ENCODE results near the gene RASA1.
"Not testable (repeated sequence)": the region's sequence is repeated elsewhere in the genome, so short reads cannot be mapped to it uniquely, and the experiment has no call there.

The RASA1 gene

GRCh38 chr5:87282269-87282668 lies 14.6 kb downstream of the RASA1 start:
- no peak for DNase-seq (ENCODE audit: low read depth in 2 of 2)

DNA sequence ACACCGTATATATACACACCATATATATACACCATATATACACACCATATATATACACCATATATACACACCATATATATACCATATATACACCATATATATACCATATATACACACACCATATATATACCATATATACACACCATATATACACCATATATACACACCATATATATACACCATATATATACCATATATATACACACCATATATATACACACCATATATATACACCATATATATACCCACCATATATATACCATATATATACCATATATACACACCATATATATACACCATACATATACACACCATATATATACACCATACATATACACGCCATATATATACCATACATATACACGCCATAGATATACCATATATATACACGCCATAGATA lies 19.6 kb downstream of the RASA1 start:
- DNase-seq (ENCODE audit: low read depth in 2 of 2), result not testable (repeated sequence)

- DNase-seq (ENCODE audit: low read depth in 2 of 2), result no peak
Measured at GRCh38 chr5:87298692-87299362, 31.1 kb downstream of the RASA1 start.

DNA sequence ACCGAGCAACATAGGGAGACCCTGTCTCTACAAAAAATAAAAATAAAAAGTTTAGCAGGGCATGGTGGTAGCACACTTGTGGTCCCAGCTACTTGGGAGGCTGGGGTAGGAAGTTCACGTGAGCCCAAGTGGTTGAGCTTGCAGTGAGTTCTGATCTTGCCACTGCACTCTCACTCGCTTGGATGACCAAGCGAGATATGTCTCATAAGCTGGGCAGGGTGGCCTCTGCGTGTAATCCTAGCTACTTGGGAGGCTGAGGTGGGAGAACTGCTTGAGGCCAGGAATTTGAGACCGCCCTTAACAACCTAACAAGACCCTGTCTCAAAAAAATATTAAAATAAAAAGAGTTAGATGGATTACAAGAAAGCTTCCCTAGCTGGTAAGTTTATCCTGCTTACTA lies 32.5 kb downstream of the RASA1 start:
- DNase-seq (ENCODE audit: low read depth in 2 of 2), result no peak

DNA sequence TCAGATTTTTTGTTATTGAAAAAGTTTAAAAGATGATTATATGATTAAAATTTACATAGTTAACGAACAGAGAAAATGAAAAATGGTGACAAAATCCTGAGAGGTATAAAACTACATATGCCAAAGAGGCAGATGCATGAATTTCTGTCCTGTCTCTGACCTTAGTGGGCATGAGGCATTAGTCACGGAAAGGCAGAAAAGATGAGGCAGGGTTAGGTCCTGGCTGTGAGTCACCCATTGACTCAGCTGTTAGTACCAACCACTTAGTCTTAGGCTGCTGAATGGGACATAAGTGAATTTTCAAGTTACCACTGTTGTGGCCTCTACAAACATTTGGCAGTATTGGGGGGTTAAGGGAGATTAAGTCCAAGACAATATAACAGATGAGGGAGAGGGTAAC lies 33.1 kb downstream of the RASA1 start:
- DNase-seq (ENCODE audit: low read depth in 2 of 2), result no peak

- no peak for DNase-seq (ENCODE audit: low read depth in 2 of 2)
Measured at GRCh38 chr5:87302061-87302460, 34.4 kb downstream of the RASA1 start.

GRCh38 chr5:87303324-87303723 lies 35.6 kb downstream of the RASA1 start:
- no peak for DNase-seq (ENCODE audit: low read depth in 2 of 2)

- not testable (repeated sequence) for DNase-seq (ENCODE audit: low read depth in 2 of 2)
Measured at GRCh38 chr5:87306090-87306489, 38.4 kb downstream of the RASA1 start.

GRCh38 chr5:87307796-87308423 lies 40.2 kb downstream of the RASA1 start:
- DNase-seq (ENCODE audit: low read depth in 2 of 2), result no peak

- DNase-seq (ENCODE audit: low read depth in 2 of 2), result no peak
Measured at GRCh38 chr5:87311405-87312279, 44.0 kb downstream of the RASA1 start.

DNA sequence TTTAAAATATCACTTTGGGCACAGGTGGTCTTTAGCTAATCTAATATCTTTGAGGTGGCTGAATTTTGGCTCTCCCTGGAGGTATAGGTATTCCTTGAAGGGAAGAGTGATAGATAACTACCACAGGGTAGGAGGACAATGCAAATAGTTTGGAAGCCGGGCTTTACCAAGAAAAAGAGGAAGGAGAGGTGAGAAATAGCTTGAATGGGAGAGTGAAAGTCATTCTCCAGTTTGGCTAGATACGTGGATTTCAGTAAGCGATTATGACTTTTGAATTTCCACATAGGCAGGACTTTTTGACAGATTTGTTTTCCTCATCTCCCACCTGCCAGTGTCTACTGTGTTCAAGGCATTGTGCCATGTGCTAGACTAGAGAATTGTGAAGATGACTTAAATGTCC lies 45.5 kb downstream of the RASA1 start:
- no peak for DNase-seq (ENCODE audit: low read depth in 2 of 2)

DNA sequence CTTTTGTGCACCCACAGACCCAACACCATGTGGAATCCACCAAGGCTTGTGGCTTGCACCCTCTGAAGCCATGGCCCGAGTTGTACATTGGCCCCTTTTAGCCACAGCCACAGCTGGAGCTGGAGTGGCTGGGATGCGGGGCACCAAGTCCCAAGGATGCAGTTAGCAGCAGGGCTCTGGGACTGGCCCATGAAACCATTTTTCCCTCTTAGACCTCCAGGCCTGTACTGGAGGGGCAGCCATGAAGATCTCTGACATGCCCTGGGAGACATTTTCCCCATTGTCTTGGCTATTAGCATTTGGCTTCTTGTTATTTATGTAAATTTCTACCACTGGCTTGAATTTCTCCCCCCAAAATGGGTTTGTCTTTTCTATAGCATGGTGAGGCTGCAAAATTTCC lies 51.8 kb downstream of the RASA1 start:
- no peak for DNase-seq (ENCODE audit: low read depth in 2 of 2)

GRCh38 chr5:87321605-87322004 lies 53.9 kb downstream of the RASA1 start:
- DNase-seq (ENCODE audit: low read depth in 2 of 2), result no peak

GRCh38 chr5:87322381-87322780 lies 54.7 kb downstream of the RASA1 start:
- DNase-seq (ENCODE audit: low read depth in 2 of 2), result no peak

DNA sequence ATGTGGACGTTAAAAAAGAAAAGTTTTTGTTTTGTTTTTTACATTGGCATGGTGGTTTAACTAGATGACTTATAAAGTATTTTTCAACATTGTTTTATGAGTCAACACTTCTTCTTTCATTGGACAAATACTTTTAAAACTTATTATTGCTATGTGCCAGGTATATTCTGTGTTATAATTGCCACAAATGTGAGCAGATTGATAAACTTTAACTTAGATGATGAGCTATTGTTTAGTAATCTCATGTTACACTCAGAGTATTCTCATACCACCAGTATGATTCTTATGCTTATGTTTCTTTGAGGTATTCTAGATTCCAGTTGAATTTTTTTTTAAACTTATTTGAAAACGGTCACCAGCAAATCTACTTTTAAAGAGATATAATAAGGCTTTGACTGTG lies 60.3 kb downstream of the RASA1 start:
- no peak for DNase-seq (ENCODE audit: low read depth in 2 of 2)

DNA sequence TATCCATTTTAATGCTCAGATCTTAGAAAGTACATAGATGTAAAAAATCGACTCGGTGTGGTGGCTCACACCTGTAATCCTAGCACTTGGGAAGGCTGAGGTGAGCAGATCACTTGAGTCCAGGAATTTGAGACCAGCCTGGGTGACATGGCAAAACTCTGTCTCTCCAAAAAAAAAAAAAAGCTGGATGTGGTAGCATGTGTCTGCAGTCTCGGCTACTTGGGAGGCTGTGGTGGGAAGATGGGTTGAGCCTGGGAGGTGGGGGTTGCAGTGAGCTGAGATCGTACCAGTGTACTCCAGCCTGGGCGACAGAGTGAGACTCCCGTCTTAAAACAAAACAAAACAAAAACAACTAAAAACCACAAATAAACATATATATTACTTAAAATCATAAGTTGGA lies 61.4 kb downstream of the RASA1 start:
- no peak for DNase-seq (ENCODE audit: low read depth in 2 of 2)

- no peak for DNase-seq (ENCODE audit: low read depth in 2 of 2)
Measured at GRCh38 chr5:87339986-87340385, 72.3 kb downstream of the RASA1 start.

DNA sequence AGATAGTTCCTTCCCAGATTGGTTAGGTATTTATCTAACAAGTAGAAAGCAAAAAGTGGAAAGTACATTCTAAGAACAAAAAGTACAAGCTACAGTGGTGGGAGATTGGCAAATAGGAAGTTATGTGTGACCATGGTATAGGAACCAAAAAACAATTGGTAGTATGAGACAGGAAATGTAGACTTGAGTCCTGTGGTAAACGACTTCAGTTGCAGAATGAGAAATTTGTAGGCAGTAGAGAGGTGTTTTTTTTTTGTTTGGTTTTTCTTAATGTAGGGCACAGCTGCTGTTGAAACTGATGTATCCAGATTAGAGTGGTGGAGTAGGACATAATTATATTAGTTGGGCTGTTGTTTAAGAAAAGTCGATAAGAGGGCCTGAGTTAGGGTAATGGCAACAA lies 73.0 kb downstream of the RASA1 start:
- DNase-seq (ENCODE audit: low read depth in 2 of 2), result no peak

DNA sequence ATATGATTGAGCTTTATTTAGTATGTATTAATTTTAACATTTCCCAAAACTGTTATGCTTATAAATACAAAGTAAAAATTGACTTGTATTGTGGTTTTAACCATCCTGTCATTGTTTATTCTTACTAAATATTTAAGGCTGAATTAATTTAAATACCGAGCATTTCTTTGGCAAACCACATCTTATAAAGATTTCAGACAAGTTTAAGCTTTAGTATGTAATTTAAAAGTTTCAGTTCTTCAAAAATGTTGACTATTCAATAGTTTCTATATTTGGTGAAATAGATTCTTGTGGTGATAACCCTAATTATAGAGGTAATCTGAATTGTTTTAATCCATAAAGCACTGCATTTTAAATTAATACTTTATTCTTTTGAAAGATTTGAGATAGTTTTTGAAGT lies 79.6 kb downstream of the RASA1 start:
- DNase-seq (ENCODE audit: low read depth in 2 of 2), result no peak

GRCh38 chr5:87347841-87348240 lies 80.2 kb downstream of the RASA1 start:
- no peak for DNase-seq (ENCODE audit: low read depth in 2 of 2)

- no peak for DNase-seq (ENCODE audit: low read depth in 2 of 2)
Measured at GRCh38 chr5:87354496-87354895, 86.8 kb downstream of the RASA1 start.

- DNase-seq (ENCODE audit: low read depth in 2 of 2), result no peak
Measured at GRCh38 chr5:87359106-87359505, 91.4 kb downstream of the RASA1 start.

DNA sequence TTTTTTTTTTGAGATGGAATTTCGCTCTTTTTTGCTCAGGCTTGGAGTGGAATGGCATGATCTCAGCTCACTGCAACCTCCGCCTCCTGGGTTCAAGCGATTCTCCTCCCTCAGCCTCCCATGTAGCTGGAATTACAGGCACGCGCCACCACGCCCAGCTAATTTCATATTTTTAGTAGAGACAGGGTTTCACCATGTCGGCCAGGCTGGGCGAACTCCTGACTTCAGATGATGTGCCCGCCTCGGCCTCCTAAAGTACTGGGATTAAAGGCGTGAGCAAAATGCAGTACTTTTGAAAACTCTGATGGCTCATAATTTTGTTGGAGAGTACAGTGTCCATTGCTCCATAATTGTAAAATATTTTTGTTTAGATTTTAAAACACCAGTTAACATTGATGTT lies 92.4 kb downstream of the RASA1 start:
- no peak for DNase-seq (ENCODE audit: low read depth in 2 of 2)
